NCI-H345 (cell line): ENCODE data around the gene TPRG1L.
A peak's percentile ranks its signal among the peaks of the same experiment; 100 is the strongest.

Experiments used
- DNase-seq: peaks from one replicate; lab custom pipeline; 2025; lab: John Stamatoyannopoulos, UW

Gene TPRG1L

DNA sequence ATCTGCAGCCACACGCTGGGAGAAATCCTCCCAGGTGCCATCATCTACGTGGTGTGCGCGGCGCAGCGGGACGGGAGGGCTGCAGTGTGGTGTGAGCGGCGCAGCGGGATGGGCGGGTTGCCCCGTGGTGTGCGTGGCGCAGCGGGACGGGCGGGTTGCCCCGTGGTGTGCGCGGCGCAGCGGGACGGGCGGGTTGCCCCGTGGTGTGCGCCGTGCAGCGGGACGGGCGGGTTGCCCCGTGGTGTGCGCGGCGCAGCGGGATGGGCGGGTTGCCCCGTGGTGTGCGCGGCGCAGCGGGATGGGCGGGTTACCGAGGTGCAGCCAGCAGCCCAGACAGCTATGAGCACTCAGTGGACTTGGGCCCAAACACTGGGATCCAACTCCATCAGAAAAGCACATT, 20.4 kb downstream of the TPRG1L start:
- DNase-seq, result no peak

DNA sequence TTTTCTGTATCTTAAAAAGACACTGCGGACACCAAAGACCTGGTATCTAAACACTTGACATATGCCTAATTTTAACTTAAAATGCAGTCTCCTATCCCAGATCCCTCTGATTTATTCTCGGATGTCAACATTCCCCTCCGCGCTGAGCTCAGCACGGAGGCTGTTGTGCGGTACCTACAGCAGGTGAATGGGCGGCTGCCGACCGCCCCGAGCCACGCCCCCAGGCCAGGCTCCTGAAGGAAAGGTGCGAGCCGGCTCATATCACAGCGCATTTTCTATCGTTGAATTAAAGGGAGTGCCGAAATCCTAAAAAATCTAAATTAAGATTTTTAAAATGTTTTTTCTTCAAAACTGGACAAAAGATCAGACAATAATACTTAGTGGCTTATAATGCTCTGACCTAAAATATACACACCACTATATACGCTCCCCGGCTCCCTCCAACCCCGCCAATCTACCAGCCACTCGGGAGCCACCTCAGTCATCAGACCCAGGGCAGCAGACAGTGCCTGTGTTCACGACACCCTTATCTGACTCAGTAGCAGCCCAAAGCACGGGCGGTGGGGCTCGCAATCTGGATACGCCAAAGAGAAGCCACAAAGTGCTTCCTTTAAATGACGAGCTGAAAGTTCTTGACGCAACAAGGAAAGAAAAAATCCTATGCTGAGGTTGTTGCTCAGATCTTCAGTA, 21.0 kb downstream of the TPRG1L start:
- no peak for DNase-seq

- no peak for DNase-seq
Observed at GRCh38 chr1:3646596-3646995, 21.8 kb downstream of the TPRG1L start.

DNA sequence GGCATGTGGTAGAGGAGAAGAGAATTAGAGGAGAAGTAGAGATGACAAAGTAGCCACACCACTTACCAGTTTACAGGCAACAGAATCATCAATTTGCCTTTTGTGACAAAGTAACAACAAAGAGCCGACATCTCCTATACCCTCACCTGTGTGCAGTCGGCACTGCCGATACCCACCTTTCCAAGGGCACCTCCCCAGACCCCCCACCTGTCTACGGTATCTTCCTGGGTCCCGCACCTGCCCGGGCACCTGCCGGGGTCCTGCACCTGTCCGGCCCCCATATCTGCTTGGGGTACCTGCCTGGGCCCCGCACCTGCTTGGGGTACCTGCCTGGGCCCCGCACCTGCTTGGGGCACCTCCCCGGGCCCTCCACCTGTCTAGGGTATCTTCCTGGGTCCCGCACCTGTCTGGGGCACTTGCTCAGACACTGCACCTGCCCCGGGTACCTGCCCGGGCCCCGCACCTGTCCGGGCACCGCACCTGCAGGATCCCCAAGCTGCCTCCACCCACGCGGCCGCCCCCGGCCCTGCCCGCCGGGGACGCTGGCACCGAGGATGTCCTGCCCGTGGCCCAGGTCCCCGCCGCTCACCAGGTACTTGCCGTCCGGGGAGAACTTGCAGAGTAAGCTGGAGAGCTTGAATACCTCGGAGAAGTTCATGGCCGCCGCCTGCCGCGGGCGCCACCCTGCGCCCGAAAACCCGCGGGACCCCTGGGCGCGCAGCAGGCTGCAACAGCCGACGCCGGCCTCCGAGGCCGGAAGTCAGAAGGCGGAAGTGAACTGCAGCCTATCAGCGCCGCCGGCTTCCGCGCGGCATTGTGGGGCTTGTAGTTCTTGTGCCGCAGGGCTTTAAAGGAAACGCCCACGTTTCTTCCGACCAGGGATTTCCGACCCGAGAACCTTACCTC, 24.8 kb downstream of the TPRG1L start, which contains the start of gene WRAP73:
Gene WRAP73 (minus strand): TSS at position 762 of the 906 bp plus-strand sequence. CDS start 104 bp downstream, at position 658.
- DNase-seq, result peak; percentile 94

- no peak for DNase-seq
Observed at GRCh38 chr1:3650248-3651025, 25.6 kb downstream of the TPRG1L start.

DNA sequence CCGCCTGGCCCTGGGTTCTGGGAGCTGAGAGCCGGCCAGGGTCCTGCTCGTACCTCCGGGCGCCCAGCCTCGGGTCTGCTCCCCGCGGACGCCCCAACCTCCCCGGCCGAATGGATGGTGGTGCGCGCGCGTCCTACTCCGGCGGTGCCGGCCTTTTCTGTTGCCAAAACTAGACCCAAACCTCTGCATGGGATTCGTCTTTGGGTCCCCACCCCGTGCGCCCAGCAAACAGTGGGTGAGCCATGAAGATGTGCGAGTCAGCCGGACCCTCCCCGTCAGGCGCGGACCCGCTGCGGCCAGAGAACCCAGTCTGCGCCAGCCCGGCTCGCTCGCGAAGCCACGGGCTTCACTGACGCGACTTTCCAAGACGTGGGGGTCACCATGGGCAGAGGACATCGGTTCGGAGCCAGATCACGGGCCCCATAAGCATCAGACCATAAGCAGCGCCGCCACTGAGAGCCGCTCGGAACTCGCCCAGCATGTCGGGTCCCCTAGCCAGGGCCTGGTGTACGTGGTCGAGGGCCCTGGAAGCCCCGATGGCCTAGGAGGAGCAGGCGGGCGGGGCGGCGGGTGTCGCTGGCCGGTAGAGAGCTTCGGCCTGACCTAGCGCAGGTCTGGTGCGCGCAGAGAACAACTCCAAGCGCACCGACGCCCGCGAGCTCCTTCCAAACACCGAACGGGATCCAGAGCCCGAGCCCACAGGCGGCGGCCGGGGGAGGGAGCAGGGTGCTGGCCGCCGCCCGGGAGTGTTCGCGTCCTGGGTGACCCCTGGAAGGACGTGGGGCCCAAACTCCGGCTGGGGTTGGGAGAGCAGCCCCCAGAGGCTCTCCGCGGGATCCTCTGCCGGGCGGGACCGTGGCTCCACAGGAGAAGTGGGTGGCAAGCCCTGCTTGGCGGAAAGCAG, 26.5 kb downstream of the TPRG1L start:
- no peak for DNase-seq

- DNase-seq, result peak; percentile 63
Observed at GRCh38 chr1:3651930-3652547, 27.2 kb downstream of the TPRG1L start, which contains the start of gene TP73. TP73 (plus strand) TSS chr1:3652516; CDS start chr1:3682366, 29,850 bp downstream.

DNA sequence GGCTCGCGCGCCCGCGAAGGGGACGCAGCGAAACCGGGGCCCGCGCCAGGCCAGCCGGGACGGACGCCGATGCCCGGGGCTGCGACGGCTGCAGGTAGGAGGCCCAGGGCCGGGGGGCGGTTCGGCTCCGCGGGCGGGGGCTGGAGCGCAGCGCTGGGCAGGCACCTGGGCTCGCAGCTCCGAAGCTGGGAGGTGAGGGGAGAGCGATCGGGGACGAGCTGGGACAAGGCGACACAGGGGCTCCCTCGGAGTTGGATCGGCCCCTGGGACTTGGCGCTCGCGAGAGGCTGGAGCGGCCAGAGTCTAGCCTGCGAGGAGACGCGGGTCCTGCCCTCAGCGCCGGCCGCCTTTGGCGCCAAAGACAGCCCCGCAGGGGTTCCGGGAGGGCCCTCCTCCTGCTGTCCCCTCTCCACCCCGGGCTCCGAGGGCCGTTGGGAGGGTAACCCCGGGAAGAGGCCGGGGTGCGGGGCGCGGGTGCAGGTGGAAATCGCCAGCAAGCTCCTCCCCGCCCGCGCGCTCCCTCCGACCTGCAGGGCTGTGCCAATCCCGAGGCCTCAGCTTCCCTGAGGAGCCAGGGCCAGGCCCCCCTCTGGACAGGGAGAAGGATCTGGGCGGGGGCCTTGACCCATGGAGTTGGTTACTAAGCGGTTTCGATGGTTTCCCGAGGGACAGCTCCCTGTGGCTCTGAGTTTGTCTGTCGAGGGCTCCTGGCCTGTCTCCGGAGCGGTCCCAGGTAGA, 27.9 kb downstream of the TPRG1L start:
- peak; percentile 58 for DNase-seq

- no peak for DNase-seq
Observed at GRCh38 chr1:3653286-3653618, 28.4 kb downstream of the TPRG1L start.

GRCh38 chr1:3654549-3655281, 29.9 kb downstream of the TPRG1L start:
- no peak for DNase-seq

DNA sequence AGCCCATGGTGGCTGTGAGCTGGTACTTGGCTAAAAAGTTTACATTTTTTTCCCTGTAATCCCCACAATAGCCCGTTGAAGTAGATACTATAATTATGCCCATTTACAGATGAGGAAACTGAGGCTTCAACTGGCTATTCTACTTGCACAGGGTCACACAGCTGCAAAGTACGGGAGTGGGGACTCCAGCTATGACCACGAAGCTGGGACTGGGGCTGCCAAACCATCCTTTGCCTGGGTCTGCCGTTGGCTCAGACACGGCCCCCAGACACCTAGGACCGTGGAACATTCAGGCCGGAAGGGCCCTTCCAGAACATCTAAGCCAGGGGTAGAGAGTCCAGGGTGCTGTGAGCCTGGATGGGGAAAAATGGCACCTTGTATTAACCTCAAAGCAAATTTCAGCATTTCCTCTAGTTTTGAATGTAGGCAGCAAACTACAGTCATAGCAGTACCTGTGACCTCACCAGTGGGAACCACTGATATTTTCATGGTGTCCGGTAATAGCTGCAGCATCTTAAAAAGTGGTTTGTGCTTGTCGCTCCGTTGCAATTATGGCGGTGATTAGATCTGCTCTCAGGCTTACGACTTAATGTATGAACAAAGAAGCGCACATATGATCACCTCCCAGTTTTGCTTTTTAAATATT, 31.8 kb downstream of the TPRG1L start:
- DNase-seq, result no peak

DNA sequence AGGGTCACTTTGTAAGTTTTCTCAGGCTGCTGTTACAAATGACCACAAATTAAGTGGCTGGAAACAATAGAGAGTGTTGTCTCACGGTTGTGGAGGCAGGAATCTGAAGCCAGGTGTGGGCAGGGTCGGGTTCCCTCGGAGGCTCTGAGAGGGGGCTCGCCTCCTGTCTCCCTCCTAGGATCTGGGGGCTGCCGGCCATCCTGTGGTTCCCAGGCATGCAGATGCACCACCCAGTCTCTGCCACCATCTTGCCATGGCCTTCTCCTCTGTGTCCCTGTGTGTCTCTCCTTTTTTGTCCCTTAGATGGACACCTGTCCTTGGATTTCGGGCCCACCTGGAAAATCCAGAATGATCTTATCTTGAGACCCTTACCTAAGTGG, 32.3 kb downstream of the TPRG1L start:
- DNase-seq, result no peak

- no peak for DNase-seq
Observed at GRCh38 chr1:3657578-3658230, 32.9 kb downstream of the TPRG1L start.

DNA sequence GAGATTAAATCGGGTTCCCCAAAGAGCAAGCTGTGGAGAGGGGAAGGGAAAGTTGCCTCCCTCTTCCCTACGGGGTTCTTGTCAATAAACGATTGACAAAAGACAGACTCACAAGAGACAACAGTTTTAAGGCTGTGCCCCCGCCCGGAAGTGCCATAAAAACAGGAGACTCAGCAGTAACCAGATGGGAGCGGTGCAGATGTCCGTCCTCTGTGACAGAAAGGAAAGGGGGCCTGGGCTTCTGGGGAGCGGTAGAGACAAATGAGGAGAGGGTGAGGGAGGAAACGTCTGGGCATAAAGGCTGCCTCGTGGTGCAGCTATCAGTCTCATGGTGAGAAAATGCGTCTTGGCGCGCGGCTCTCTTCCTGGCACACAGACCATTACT, 33.4 kb downstream of the TPRG1L start:
- no peak for DNase-seq

DNA sequence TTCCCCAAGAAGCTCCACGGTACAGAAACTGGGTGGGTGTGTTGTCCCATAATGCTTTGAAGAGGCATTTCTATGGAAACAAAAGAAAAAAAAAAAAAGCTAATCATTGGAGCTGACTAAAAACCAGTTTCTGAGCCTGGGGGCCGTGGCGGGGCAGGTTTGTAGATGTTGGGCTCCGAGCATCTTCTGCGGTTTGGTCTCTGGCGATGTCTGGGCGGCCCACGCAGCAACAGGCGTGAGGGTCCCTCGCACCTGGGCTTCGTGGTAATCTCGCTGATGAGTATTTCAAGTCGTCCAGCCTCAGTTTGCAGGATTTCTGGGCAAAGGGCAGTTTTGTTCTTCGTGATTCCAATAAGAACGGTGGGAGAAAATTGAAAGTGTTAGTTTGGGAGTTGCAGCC, 34.3 kb downstream of the TPRG1L start:
- DNase-seq, result no peak

DNA sequence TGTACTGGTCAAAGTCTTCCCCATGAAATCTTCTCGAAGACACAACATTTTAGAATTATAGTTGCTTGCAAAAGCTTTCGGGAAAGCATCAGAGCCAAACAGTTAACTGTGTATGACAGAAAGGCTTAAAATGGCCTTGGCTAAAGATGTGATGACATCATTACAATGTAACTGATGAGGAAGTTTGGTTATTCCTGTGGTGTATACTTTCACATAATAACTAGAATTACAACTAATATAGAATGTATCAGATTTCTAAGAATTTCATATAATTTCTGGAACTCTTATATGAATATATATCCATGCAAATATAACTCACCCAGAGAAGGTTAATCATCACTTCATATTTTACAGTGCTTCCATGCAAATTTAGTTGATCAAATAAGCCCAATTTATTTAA, 35.9 kb downstream of the TPRG1L start:
- DNase-seq, result no peak

GRCh38 chr1:3661631-3662030, 36.8 kb downstream of the TPRG1L start:
- no peak for DNase-seq

GRCh38 chr1:3662080-3662671, 37.4 kb downstream of the TPRG1L start:
- DNase-seq, result no peak
